GM20000 (cell line): ENCODE measurements around the gene CARD10.
A peak's percentile ranks its signal among the peaks of the same experiment; 100 is the strongest.
"Not testable (repeated sequence)": the region's sequence is repeated elsewhere in the genome, so short reads cannot be mapped to it uniquely, and the experiment has no call there.

Experiments used
- DNase-seq: peaks from one replicate; pipeline ENCODE4 v3.0.0; 2012; ENCODE audit warnings: low spot score
- CTCF ChIP-seq: IDR thresholded peaks from 2 replicates; pipeline ENCODE4 v1.5.1; 2012; ENCODE audit warnings: mild to moderate bottlenecking, control low read depth; ENCODE audit errors: extremely low read depth, missing control alignments

The CARD10 gene

GRCh38 chr22:37471727-37472417, 47.3 kb downstream of the CARD10 start:
- no peak for DNase-seq
- TF ChIP-seq CTCF: no peak

GRCh38 chr22:37470087-37470445, 49.1 kb downstream of the CARD10 start:
- no peak for DNase-seq
- no peak for TF ChIP-seq CTCF

GRCh38 chr22:37469416-37470086, 49.7 kb downstream of the CARD10 start:
- TF ChIP-seq CTCF: no peak
- DNase-seq: no peak

GRCh38 chr22:37468201-37468695, 51.0 kb downstream of the CARD10 start:
- DNase-seq: not testable (repeated sequence)

GRCh38 chr22:37467391-37467955, 51.7 kb downstream of the CARD10 start:
- TF ChIP-seq CTCF: no peak
- no peak for DNase-seq

GRCh38 chr22:37464181-37464580, 55.0 kb downstream of the CARD10 start:
- no peak for TF ChIP-seq CTCF
- peak; percentile 63 for DNase-seq

- no peak for DNase-seq
These were observed 56.2 kb downstream of the CARD10 start for GRCh38 chr22:37462983-37463382.

More at GRCh38 chr22:37462983-37463382, 56.2 kb downstream of the CARD10 start:
- no peak for TF ChIP-seq CTCF
